Endothelial cell (in vitro differentiated cells): ENCODE measurements around the gene IL12A. TPM values are rescaled to one million over a fixed set of nuclear protein-coding genes. Genes with fewer than 3 reads are reported as not detected.

Experiments
- DNase-seq: peaks from one replicate; pipeline ENCODE4 v3.0.0; 2021; ENCODE audit warnings: low spot score
- H3K27ac Mint-ChIP-seq: one replicate; pipeline ENCODE4 v1.8.0; 2021; ENCODE audit warnings: mixed read lengths, inconsistent platforms; ENCODE audit not compliant: unreplicated experiment
- H3K27me3 Mint-ChIP-seq: one replicate; pipeline ENCODE4 v1.8.0; 2021; ENCODE audit warnings: mild to moderate bottlenecking, moderate library complexity, mixed read lengths, inconsistent platforms; ENCODE audit not compliant: unreplicated experiment
- H3K36me3 Mint-ChIP-seq: one replicate; pipeline ENCODE4 v1.8.0; 2021; ENCODE audit warnings: mild to moderate bottlenecking, low read depth, mixed read lengths, inconsistent platforms; ENCODE audit not compliant: unreplicated experiment
- H3K4me1 Mint-ChIP-seq: one replicate; pipeline ENCODE4 v1.8.0; 2021; ENCODE audit warnings: mild to moderate bottlenecking, mixed read lengths, inconsistent platforms; ENCODE audit not compliant: unreplicated experiment
- H3K4me3 Mint-ChIP-seq: one replicate; pipeline ENCODE4 v1.8.0; 2021; ENCODE audit warnings: mild to moderate bottlenecking, mixed read lengths, inconsistent platforms; ENCODE audit not compliant: unreplicated experiment
- H3K9me3 Mint-ChIP-seq: one replicate; pipeline ENCODE4 v1.8.0; 2021; ENCODE audit warnings: mixed read lengths, inconsistent platforms; ENCODE audit not compliant: unreplicated experiment
- CTCF ChIP-seq: fragments of 200-600 bp; sonication (generic); IDR thresholded peaks from one replicate; pipeline ENCODE4 v1.5.0; 2021; ENCODE audit warnings: antibody characterized with exemption; ENCODE audit not compliant: unreplicated experiment
- total RNA-seq: library from RNA; stranded (reverse); fragmentation: NEBNext Ultra II Directional; extraction: Animal tissue kit (Norgen Biotek cat#: 25700); gene quantifications from one replicate; pipeline ENCODE4 v1.2.1, GENCODE V29; 2021; ENCODE audit not compliant: unreplicated experiment

The IL12A gene
- total RNA-seq, 1 donor from 2014 or later: 0.67 TPM

DNA sequence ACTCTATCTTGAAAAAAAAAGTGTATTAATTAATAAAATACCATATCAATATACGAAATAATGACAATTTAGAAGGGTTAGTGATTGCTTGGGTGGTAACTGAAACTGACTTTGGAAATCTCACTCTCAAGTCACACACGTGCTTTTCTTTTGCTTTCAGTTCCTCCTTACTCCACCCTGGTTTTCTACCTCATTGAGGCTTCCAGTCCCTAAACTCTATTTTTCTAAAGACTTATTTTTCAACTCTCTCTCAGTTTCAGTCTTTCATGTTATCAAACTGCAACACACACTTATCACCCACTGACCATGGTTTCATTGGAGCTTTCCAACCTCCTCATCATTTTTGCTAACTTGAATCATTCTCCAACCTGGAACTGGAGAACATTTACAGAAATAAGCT is 23.5 kb downstream of the IL12A start:
- no peak for DNase-seq
- Mint-ChIP-seq H3K9me3 (no peaks in the 10 kb centered on the region), H3K27me3 (no peaks in the 10 kb centered on the region), H3K4me3 (no peak overlapping the region), H3K36me3 (no peaks in the 10 kb centered on the region), H3K4me1 (peaks cover 9% of the 10 kb centered on the region), H3K27ac (no peak overlapping the region)
- TF ChIP-seq CTCF: no peak

- H3K27ac Mint-ChIP-seq: no peak overlapping the region
- H3K9me3 Mint-ChIP-seq: no peaks in the 10 kb centered on the region
- H3K27me3 Mint-ChIP-seq: peaks cover 4% of the 10 kb centered on the region
- H3K4me1 Mint-ChIP-seq: peaks cover 16% of the 10 kb centered on the region
- no peaks in the 10 kb centered on the region for H3K36me3 Mint-ChIP-seq
- TF ChIP-seq CTCF: no peak
- no peak for DNase-seq
- no peak overlapping the region for H3K4me3 Mint-ChIP-seq
These were observed 28.3 kb downstream of the IL12A start for GRCh38 chr3:160016972-160017371.

- H3K9me3 Mint-ChIP-seq: no peaks in the 10 kb centered on the region
- H3K36me3 Mint-ChIP-seq: no peaks in the 10 kb centered on the region
- no peak for TF ChIP-seq CTCF
- H3K4me1 Mint-ChIP-seq: peaks cover 16% of the 10 kb centered on the region
- no peak overlapping the region for H3K4me3 Mint-ChIP-seq
- H3K27me3 Mint-ChIP-seq: peaks cover 4% of the 10 kb centered on the region
- H3K27ac Mint-ChIP-seq: no peak overlapping the region
- DNase-seq: no peak
These were observed 30.3 kb downstream of the IL12A start for GRCh38 chr3:160018959-160019358.

- TF ChIP-seq CTCF: no peak
- Mint-ChIP-seq H3K9me3 (no peaks in the 10 kb centered on the region), H3K4me1 (peaks cover 7% of the 10 kb centered on the region), H3K27ac (no peak overlapping the region), H3K36me3 (no peaks in the 10 kb centered on the region), H3K27me3 (peaks cover 8% of the 10 kb centered on the region), H3K4me3 (no peak overlapping the region)
- no peak for DNase-seq
These were observed 31.5 kb downstream of the IL12A start for GRCh38 chr3:160020057-160020711.

- TF ChIP-seq CTCF: no peak
- H3K27ac Mint-ChIP-seq: no peak overlapping the region
- H3K27me3 Mint-ChIP-seq: peaks cover 8% of the 10 kb centered on the region
- H3K36me3 Mint-ChIP-seq: no peaks in the 10 kb centered on the region
- no peak for DNase-seq
- H3K4me3 Mint-ChIP-seq: no peak overlapping the region
- peaks cover 10% of the 10 kb centered on the region for H3K4me1 Mint-ChIP-seq
- no peaks in the 10 kb centered on the region for H3K9me3 Mint-ChIP-seq
These were observed 33.4 kb downstream of the IL12A start for GRCh38 chr3:160022068-160022467.
